B cell (primary cell): Measurements from ENCODE around the gene ARHGEF7. TPM values are rescaled to one million over a fixed set of nuclear protein-coding genes. Genes with fewer than 3 reads are reported as not detected.

ENCODE experiments used
- ATAC-seq: fragments of 200-7000 bp; cut with Tn5 transposase; one replicate; pipeline ENCODE4 v1.10.0; 2021; ENCODE audit warnings: low read depth, mild to moderate bottlenecking, moderate number of reproducible peaks, moderate library complexity
- CTCF ChIA-PET: fragments of 350-600 bp; sonication (Branson Sonifier 250); formaldehyde crosslinking; loops from one replicate; lab custom pipeline; 2021; ENCODE audit warnings: antibody characterized with exemption, inconsistent platforms; lab: Charles Lee
- POLR2A ChIA-PET: fragments of 350-600 bp; sonication (Branson Sonifier 250); formaldehyde crosslinking; loops from one replicate; lab custom pipeline; 2021; ENCODE audit warnings: antibody characterized with exemption; lab: Charles Lee
- DNase-seq: peaks from one replicate; pipeline ENCODE4 v3.0.0; 2013
- H2AFZ ChIP-seq: 2 replicates; pipeline ENCODE4 v1.6.1; 2012; ENCODE audit warnings: mild to moderate bottlenecking, low read depth, low read length; ENCODE audit not compliant: insufficient read depth, poor library complexity, severe bottlenecking
- H3K27ac ChIP-seq, 2 donors: 1 replicate in 1 of 2; 2 replicates in 1 of 2; pipeline ENCODE4 v1.5.1; 2012 to 2013; ENCODE audit warnings: low read length in 2 of 2, mild to moderate bottlenecking in 2 of 2, moderate library complexity in 1 of 2
- H3K27me3 ChIP-seq, 4 experiments: fragments of 200-600 bp in 1 of 4; sonication (generic) in 1 of 4; replicated peaks in 1 of 4; 1 replicate in 2 of 4; 2 replicates in 2 of 4; pipeline versions ENCODE4 v1.6.1 to v1.7.0; 2013 to 2016; ENCODE audit warnings: low read length in 3 of 4, mild to moderate bottlenecking in 2 of 4, mixed read lengths in 1 of 4, moderate library complexity in 1 of 4; ENCODE audit not compliant: insufficient read depth in 4 of 4, control insufficient read depth in 3 of 4; ENCODE audit errors: control extremely low read depth in 1 of 4
- H3K36me3 ChIP-seq, 2 experiments: replicated peaks in 1 of 2; 1 replicate in 1 of 2; 2 replicates in 1 of 2; pipeline versions ENCODE4 v1.6.1 to v1.7.1; 2013; ENCODE audit warnings: low read length in 1 of 2; ENCODE audit not compliant: insufficient read depth in 2 of 2, control insufficient read depth in 1 of 2; ENCODE audit errors: control extremely low read depth in 1 of 2, extremely low read depth in 1 of 2
- H3K4me1 ChIP-seq, 2 donors: fragments of 200-600 bp in 1 of 2; sonication (generic) in 1 of 2; 1 replicate in 1 of 2; 2 replicates in 1 of 2; pipeline versions ENCODE4 v1.5.1 to v1.6.1; 2013 to 2017; ENCODE audit warnings: low read length in 2 of 2; ENCODE audit not compliant: control insufficient read depth in 2 of 2, insufficient read depth in 2 of 2
- H3K4me2 ChIP-seq: replicated peaks from 2 replicates; pipeline ENCODE3; 2012; ENCODE audit warnings: mild to moderate bottlenecking, low read depth, low read length; ENCODE audit not compliant: poor library complexity, severe bottlenecking
- H3K4me3 ChIP-seq, 5 experiments: fragments of 200-600 bp in 1 of 5; sonication (generic) in 1 of 5; 1 replicate in 3 of 5; 2 replicates in 2 of 5; pipeline versions ENCODE4 v1.5.1 to v1.7.0; 2011 to 2016; ENCODE audit warnings: low read length in 4 of 5, mild to moderate bottlenecking in 4 of 5, low read depth in 2 of 5, control low read depth in 1 of 5, moderate library complexity in 1 of 5; ENCODE audit not compliant: insufficient read depth in 1 of 5; ENCODE audit errors: control extremely low read depth in 1 of 5, extremely low read depth in 1 of 5
- H3K79me2 ChIP-seq: fragments of 200-600 bp; sonication (generic); one replicate; pipeline ENCODE4 v1.6.0; 2016; ENCODE audit warnings: low read length; ENCODE audit not compliant: control insufficient read depth, insufficient read depth
- H3K9ac ChIP-seq: fragments of 200-600 bp; sonication (generic); 2 replicates; pipeline ENCODE4 v1.6.1; 2017; ENCODE audit warnings: mild to moderate bottlenecking, low read length, moderate library complexity
- H3K9me3 ChIP-seq, 3 donors: one replicate each; pipeline versions ENCODE4 v1.6.1 to v1.7.1; 2013; ENCODE audit warnings: low read length in 2 of 3; ENCODE audit not compliant: control insufficient read depth in 2 of 3, insufficient read depth in 1 of 3; ENCODE audit errors: control extremely low read depth in 1 of 3
- H4K20me1 ChIP-seq: 2 replicates; pipeline ENCODE4 v1.6.0; 2012; ENCODE audit warnings: mild to moderate bottlenecking, low read length; ENCODE audit not compliant: insufficient read depth, control insufficient read depth, poor library complexity, severe bottlenecking
- H3K27ac Mint-ChIP-seq: one replicate; pipeline ENCODE4 v1.8.0; 2021; ENCODE audit warnings: mixed read lengths
- H3K27me3 Mint-ChIP-seq: one replicate; pipeline ENCODE4 v1.8.0; 2021; ENCODE audit warnings: mixed read lengths
- H3K4me1 Mint-ChIP-seq: one replicate; pipeline ENCODE4 v1.8.0; 2021; ENCODE audit warnings: mixed read lengths
- H3K4me3 Mint-ChIP-seq: one replicate; pipeline ENCODE4 v1.8.0; 2021; ENCODE audit warnings: mixed read lengths
- H3K9me3 Mint-ChIP-seq: one replicate; pipeline ENCODE4 v1.8.0; 2022; ENCODE audit warnings: mixed read lengths; ENCODE audit not compliant: insufficient read depth
- EZH2 ChIP-seq: IDR thresholded peaks from 2 replicates; pipeline ENCODE4 v1.6.1; 2012; ENCODE audit warnings: borderline replicate concordance, low read depth, mild to moderate bottlenecking, moderate library complexity, low read length; ENCODE audit not compliant: insufficient read depth, poor library complexity, severe bottlenecking
- WGBS: methylation state at CpG from one replicate; pipeline ENCODE4 v1.1.5; 2013; ENCODE audit warnings: missing lambda C conversion rate; ENCODE audit not compliant: insufficient coverage; 5-methylcytosine and 5-hydroxymethylcytosine counted together
- intact Hi-C: fragments of 100-400 bp; cut with micrococcal nuclease; formaldehyde crosslinking; loops from one replicate; pipeline ENCODE4 v1.10.0; 2022
- polyA plus RNA-seq: library from polyadenylated mRNA; depleted of rRNA; stranded (reverse); fragments of >200 nt; gene quantifications from 2 replicates; pipeline ENCODE4 v1.2.3, GENCODE V29; 2012
- total RNA-seq, 2 donors: library from RNA; stranded (reverse); fragments of 120-200 nt in 1 of 2; gene quantifications; 1 replicate in 1 of 2; 2 replicates in 1 of 2; pipeline versions ENCODE4 v1.2.3 to v1.2.4, GENCODE V29; 2013 to 2022
- TF ChIP-seq, protein P1 (sequence below): fragments of 200-600 bp; IDR thresholded peaks from one replicate; pipeline ENCODE4 v1.8.0; 2022; ENCODE audit warnings: antibody characterized with exemption, mild to moderate bottlenecking

ARHGEF7 gene
- total and polyA plus RNA-seq, 2 donors (not counting 1 experiment from before 2014, with no cell fraction given), result 62.3 to 125 TPM

DNA sequence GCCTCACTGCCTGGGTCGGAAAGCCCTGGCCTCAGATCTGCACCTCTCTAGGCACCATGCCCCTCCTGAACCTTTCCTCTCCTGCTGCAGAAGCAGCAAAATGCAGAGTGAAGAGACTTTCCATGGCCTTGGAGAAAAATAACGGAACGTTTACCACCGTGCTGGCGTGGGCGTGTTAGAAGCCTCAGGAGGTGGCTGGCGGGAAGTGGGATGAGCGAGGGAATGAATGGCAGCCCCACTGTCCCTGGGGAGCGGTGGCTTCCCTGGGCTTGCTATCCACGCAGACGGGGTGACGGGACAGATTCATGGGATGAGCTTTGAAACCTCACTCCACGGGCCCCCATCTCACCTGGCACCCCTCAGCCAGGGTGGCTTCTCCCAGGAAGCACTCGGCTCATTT, 209.6 kb downstream of the ARHGEF7 start:
- ATAC-seq (no peak), DNase-seq (no peak)
- no peaks in the 10 kb centered on the region for H3K9me3 Mint-ChIP-seq
- TF ChIP-seq EZH2, result no peak
- TF ChIP-seq, protein P1, sequence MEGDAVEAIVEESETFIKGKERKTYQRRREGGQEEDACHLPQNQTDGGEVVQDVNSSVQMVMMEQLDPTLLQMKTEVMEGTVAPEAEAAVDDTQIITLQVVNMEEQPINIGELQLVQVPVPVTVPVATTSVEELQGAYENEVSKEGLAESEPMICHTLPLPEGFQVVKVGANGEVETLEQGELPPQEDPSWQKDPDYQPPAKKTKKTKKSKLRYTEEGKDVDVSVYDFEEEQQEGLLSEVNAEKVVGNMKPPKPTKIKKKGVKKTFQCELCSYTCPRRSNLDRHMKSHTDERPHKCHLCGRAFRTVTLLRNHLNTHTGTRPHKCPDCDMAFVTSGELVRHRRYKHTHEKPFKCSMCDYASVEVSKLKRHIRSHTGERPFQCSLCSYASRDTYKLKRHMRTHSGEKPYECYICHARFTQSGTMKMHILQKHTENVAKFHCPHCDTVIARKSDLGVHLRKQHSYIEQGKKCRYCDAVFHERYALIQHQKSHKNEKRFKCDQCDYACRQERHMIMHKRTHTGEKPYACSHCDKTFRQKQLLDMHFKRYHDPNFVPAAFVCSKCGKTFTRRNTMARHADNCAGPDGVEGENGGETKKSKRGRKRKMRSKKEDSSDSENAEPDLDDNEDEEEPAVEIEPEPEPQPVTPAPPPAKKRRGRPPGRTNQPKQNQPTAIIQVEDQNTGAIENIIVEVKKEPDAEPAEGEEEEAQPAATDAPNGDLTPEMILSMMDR, result no peak
- H2AFZ ChIP-seq, result no peak overlapping the region
- H3K4me1 Mint-ChIP-seq, result no peaks in the 10 kb centered on the region
- H3K9me3 ChIP-seq, result no peaks in the 10 kb centered on the region
- H3K27ac ChIP-seq, result no peak overlapping the region
- H3K79me2 ChIP-seq, result no peaks in the 10 kb centered on the region
- WGBS, result 94% methylated on average over 14 of the region's 14 CpGs
- no peak overlapping the region for H3K4me2 ChIP-seq
- H3K4me3 ChIP-seq, result no peak overlapping the region
- CTCF ChIA-PET, result no interaction called here
- H3K27ac Mint-ChIP-seq, result no peak overlapping the region
- no peak overlapping the region for H3K4me3 Mint-ChIP-seq
- no peaks in the 10 kb centered on the region for H3K4me1 ChIP-seq
- intact Hi-C loops, result no loop called here
- H4K20me1 ChIP-seq, result no peaks in the 10 kb centered on the region
- POLR2A ChIA-PET, result no interaction called here
- no peaks in the 10 kb centered on the region for H3K27me3 Mint-ChIP-seq
- H3K36me3 ChIP-seq, result no peaks in the 10 kb centered on the region
- no peaks in the 10 kb centered on the region for H3K27me3 ChIP-seq
- no peak overlapping the region for H3K9ac ChIP-seq

DNA sequence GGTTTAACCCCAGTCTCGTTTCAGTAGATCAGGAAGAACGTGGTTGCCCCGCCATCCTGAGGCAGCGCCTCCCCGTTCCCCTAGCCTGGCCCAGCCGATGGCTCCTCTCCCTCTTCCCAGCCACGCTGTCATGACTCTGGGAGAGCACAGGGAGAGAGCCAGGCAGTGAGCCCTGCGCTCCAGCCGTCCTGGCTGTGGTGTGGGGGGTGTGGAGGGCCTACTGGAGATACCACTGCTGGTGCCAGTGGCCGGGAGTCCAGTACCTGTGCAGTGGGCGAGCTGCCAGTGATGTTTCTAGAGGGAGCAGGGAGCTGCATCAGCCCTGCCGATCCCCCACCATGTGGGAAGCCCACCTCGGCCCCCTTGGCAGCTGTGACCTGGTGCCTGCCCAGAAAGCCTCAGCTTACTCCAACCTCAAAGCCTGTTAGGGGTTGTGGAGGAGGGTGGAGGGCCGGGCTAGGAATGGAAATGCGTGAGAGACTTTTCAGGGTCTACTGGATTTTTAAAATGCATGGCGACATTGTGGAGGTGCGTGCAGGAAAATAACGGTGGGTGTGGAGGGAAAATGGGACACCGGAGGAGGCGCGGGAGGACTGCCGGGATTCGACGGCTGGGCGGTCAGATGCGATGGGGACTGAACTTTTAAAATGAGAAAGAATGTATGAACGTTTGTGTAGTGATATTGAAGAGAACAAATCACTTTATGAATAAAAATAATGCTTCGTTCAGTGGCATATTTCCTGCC, 210.2 kb downstream of the ARHGEF7 start:
- no peak for ATAC-seq
- no peak overlapping the region for H3K27ac ChIP-seq
- H3K9me3 ChIP-seq, result no peaks in the 10 kb centered on the region
- TF ChIP-seq, protein P1, result no peak
- no peak for TF ChIP-seq EZH2
- no peaks in the 10 kb centered on the region for H3K36me3 ChIP-seq
- CTCF ChIA-PET, result no interaction called here
- H3K79me2 ChIP-seq, result no peaks in the 10 kb centered on the region
- 93% methylated on average over 21 of the region's 28 CpGs for WGBS
- Mint-ChIP-seq H3K27ac (no peak overlapping the region), H3K27me3 (no peaks in the 10 kb centered on the region), H3K9me3 (no peaks in the 10 kb centered on the region), H3K4me1 (no peaks in the 10 kb centered on the region), H3K4me3 (no peak overlapping the region)
- H2AFZ ChIP-seq, result no peak overlapping the region
- POLR2A ChIA-PET, result no interaction called here
- H3K4me3 ChIP-seq, result no peak overlapping the region
- no peaks in the 10 kb centered on the region for H3K27me3 ChIP-seq
- H3K9ac ChIP-seq, result no peak overlapping the region
- no peaks in the 10 kb centered on the region for H3K4me1 ChIP-seq
- DNase-seq, result no peak
- no peak overlapping the region for H3K4me2 ChIP-seq
- H4K20me1 ChIP-seq, result no peaks in the 10 kb centered on the region
- intact Hi-C loops, result no loop called here
